ENCODE measurements around the gene RNASE2.

GRCh38 chr14:20997564-20997963, 42.3 kb downstream of the RNASE2 start:
- no peak for TF ChIP-seq CTCF (IDR thresholded peaks at IDR 0.05)
- TF ChIP-seq POLR2A (IDR thresholded peaks at IDR 0.05): no peak

Measured in stomach (tissue), 4 donors.